Astrocyte (in vitro differentiated cells and primary cell): ENCODE results near the gene CD68.

Source experiments
- EZH2 ChIP-seq: IDR thresholded peaks from 2 replicates; pipeline ENCODE4 v1.6.1; 2012; ENCODE audit warnings: mild to moderate bottlenecking, low read length, inconsistent platforms; ENCODE audit not compliant: insufficient read depth
- TF ChIP-seq, protein P1 (sequence below): IDR thresholded peaks from 2 replicates; pipeline ENCODE4 v1.5.1; 2011; ENCODE audit warnings: low read depth, mild to moderate bottlenecking, inconsistent platforms, low read length, moderate library complexity; ENCODE audit not compliant: insufficient read depth

GRCh38 chr17:7575481-7575883, 4.0 kb upstream of the CD68 start:
- TF ChIP-seq, protein P1, sequence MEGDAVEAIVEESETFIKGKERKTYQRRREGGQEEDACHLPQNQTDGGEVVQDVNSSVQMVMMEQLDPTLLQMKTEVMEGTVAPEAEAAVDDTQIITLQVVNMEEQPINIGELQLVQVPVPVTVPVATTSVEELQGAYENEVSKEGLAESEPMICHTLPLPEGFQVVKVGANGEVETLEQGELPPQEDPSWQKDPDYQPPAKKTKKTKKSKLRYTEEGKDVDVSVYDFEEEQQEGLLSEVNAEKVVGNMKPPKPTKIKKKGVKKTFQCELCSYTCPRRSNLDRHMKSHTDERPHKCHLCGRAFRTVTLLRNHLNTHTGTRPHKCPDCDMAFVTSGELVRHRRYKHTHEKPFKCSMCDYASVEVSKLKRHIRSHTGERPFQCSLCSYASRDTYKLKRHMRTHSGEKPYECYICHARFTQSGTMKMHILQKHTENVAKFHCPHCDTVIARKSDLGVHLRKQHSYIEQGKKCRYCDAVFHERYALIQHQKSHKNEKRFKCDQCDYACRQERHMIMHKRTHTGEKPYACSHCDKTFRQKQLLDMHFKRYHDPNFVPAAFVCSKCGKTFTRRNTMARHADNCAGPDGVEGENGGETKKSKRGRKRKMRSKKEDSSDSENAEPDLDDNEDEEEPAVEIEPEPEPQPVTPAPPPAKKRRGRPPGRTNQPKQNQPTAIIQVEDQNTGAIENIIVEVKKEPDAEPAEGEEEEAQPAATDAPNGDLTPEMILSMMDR, result no peak
- TF ChIP-seq EZH2, result no peak
